Putamen (tissue), 1 donor: ENCODE data around the gene NAT16.
"Not testable (repeated sequence)": the region's sequence is repeated elsewhere in the genome, so short reads cannot be mapped to it uniquely, and the experiment has no call there.

Source experiments
- DNase-seq: peaks from one replicate; pipeline ENCODE4 v3.0.0-alpha.2; 2016; ENCODE audit warnings: low spot score

NAT16 gene

DNA sequence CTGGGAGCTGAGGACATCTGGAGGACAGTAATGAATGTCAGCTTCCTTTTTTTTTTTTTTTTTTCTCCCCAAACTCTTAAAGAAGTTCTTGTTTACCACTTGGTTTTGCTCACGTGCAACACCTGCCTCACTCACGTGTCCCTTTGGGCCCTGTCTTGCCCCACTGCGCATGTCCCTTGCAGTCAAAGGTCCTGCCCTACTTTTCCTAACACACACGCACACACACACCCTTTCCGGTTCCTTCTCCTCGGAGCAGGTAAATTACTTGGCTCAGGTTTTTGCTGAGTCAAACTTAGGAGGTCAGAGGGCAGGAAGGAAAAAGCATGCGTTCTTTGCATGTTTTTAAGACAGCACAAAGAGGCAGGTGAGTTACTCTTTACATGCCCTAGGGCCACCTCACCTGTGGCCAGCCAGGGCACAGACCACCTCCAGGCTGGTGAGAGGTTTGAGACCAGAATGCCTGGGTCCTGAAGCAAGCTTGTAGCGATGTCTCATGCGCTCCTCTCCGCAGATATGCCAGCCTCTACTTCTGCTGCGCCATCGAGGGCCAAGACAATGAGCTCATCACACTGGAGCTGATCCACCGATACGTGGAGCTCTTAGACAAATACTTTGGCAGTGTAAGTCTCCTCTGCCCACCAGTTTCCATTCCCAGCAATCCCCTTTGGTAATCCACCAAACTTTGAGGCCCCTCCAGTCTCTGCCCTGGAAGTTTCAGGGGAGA is 23.1 kb downstream of the NAT16 start:
- no peak for DNase-seq

DNA sequence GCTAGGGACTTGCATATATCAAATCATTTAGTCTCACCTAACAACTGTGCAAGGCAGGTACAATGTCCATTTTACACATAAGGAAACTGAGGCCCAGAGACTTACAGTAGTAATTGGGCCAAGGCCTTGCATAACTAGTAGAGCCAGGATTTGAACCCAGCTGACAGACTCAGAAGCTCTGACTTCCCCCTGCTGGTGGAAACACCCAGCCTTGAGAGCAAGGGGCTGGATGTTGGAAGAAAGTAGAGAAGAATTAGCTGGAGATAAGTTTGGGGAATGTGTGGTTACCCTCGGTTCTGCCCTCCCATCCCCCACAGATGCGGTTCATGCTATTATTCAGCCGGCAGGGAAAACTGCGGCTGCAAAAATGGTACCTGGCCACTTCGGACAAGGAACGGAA is 23.8 kb downstream of the NAT16 start:
- no peak for DNase-seq

DNA sequence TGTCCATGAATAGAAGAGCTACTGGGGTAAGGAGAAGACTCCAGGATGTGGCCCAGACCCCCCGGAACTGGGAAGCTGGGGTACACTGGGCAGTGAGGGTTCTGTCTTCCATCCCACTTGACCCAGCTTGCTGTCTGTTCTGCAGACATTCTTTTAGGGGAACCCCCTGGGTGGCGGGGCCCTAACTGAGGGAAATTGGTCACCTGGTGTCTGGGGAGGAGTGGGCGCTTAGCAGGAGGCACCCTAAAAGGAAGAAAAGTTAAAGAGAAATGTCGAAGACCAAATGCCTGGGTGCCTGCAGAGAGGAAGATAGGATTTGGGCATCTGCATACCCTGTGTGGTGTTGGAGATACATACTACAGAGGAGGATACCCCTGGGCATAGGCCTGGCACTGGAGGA is 24.8 kb downstream of the NAT16 start:
- DNase-seq = no peak

DNA sequence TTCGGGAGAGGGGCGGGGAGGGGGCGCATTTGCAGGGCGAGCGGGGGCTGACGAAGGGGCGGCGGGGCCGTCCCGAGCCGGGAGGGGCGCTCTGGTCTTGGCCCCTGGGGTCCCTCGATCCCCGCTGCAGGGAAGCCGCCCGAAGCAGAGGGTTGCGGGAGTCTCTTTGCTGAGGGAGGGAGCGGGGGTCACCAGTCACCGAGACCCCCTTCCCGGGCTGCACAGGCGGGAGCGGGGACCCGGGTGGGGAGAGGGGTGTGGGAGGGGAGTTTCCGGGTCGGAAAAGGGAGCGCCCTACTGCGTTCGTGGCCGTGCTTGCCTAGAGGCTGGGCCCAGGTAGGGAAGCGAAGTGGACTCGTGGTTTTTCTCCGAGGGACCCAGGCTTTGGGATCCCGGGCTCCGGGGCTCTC is 25.4 kb downstream of the NAT16 start:
- DNase-seq = no peak

DNA sequence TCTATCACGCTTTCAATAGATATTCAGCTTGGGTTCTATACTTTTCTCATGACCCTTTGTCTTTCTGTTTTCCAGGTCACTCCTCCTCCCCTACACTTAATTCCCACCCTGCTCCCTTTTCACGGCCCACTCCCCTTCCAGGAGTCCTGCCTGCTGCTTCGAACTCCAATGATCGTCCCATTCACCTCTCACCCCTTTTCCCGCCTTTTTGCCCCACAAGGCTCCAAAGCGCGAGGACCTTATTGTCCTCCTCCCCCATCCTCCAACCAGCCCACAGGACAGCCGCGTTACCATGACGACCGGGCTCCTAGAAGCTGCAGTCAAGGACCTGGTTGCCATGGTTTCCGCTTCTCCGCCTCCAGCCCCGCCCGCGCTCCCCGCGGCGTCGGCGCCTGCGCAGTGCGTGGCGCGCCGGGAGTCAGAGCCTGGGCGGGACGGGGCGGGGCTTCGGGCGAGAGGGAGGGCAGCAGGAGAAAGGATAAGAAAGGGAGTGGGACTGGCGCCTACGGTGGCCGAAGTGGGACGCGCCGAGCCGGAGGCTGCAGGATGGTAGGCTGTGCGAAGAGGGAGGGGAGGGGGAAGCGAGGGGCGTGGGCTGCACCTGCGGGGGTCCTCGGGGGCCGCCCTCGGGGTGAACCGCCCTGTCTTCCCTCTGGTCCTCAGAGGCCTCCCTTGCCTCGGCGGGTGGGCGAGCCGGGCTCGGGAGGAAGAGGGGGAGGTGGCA is 26.0 kb downstream of the NAT16 start, which contains the start of gene AP1S1:
AP1S1 (plus strand) TSS at position 508 of the 724 bp plus-strand sequence; CDS start at position 547, 39 bp downstream.
- DNase-seq = peak; percentile 94

DNA sequence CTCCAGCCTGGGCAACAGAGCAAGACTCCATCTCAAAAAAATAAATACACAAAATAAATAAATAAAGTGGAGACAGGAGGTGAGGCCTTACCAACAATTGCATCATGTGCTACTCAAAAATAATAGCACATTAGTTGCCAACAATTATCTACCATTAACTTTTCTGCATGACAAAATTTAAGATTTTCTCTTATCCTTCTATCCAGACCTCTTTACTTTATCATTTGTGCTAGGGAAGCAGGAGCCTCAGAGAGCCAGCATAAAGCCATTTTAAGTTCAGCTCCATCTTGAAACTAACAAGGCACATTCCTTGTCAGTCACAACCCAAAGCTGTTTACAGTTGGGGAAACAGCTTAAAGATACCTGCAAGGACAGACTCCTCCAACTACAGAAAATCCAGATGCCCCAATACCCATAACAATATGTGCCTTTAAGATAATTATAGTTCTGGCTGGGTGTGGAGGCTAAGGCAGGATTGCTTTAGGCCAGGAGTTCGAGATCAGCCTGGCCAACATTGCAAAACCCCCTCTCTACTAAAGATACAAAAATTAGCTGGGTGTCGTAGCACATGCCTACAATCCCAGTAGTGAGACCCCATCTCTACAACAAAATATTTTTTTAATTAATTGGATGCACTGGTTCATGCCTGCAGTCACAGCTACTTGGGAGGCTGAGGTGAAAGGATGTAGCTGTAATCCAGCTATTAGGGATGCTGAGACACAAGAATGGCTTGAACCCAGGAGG is 28.0 kb downstream of the NAT16 start:
- no peak for DNase-seq

DNA sequence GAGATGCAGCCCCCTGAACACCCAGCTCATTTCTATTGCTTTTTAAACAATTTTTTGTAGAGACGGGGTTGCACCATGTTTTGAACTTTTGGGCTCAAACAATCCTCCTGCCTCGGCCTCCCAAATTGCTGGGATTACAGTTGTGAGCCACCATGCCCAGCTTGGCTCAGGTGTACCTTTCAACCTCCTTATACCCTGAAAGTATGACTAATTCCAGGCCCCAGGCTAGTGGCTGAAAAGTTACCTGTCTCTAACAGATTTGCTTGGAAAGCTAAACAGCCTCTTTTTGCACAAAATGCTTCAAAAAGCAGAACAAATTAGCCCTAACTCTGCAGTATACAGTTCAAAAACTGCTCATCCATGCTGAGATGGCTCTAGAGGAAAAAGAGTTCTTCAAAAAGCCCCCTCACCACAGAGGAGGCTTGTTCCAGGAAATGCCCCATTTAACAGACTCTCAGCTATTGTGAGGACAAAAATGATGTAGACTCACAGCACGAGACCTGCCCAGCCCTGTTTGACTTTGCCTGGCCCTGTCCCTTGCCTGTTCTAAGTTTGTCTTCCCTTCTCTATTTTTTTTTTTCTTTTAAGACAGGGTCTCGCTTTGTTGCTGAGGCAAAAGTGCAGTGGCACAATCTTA is 39.2 kb downstream of the NAT16 start:
- DNase-seq = no peak

DNA sequence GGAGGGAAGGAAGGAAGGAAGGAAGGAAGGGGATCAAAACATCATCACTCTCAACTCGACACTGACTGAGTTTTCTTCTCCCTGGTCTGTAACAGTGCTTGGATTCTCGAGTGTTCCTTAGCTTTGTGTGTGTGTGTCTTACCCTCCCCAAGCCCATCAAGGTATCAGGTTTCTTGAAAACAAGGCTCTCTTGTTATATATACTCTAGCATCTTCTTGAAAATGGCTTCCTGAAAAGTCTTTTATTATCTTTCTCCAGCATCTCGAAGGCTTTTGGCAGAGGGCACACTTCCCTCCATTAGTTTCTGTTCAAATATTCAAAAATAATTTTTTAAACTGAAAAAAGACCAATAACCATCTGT is 39.8 kb downstream of the NAT16 start:
- no peak for DNase-seq

DNA sequence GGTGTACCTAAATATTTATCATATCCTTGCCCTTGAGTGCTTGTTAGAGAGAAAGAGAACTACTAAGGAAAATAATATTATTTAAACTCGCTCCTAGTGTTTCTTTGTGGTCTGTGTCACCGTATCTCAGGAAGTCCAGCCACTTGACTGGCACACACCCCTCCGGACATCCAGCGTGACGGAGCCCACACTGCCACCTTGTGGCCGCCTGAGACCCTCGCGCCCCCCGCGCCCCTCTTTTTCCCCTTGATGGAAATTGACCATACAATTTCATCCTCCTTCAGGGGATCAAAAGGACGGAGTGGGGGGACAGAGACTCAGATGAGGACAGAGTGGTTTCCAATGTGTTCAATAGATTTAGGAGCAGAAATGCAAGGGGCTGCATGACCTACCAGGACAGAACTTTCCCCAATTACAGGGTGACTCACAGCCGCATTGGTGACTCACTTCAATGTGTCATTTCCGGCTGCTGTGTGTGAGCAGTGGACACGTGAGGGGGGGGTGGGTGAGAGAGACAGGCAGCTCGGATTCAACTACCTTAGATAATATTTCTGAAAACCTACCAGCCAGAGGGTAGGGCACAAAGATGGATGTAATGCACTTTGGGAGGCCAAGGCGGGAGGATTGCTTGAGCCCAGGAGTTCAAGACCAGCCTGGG is 41.8 kb downstream of the NAT16 start:
- DNase-seq = no peak

DNA sequence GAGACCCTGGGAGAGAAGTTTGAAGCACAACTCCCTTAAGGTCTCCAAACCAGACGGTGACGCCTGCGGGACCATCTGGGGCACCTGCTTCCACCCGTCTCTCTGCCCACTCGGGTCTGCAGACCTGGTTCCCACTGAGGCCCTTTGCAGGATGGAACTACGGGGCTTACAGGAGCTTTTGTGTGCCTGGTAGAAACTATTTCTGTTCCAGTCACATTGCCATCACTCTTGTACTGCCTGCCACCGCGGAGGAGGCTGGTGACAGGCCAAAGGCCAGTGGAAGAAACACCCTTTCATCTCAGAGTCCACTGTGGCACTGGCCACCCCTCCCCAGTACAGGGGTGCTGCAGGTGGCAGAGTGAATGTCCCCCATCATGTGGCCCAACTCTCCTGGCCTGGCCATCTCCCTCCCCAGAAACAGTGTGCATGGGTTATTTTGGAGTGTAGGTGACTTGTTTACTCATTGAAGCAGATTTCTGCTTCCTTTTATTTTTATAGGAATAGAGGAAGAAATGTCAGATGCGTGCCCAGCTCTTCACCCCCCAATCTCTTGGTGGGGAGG is 42.4 kb downstream of the NAT16 start:
- no peak for DNase-seq

DNA sequence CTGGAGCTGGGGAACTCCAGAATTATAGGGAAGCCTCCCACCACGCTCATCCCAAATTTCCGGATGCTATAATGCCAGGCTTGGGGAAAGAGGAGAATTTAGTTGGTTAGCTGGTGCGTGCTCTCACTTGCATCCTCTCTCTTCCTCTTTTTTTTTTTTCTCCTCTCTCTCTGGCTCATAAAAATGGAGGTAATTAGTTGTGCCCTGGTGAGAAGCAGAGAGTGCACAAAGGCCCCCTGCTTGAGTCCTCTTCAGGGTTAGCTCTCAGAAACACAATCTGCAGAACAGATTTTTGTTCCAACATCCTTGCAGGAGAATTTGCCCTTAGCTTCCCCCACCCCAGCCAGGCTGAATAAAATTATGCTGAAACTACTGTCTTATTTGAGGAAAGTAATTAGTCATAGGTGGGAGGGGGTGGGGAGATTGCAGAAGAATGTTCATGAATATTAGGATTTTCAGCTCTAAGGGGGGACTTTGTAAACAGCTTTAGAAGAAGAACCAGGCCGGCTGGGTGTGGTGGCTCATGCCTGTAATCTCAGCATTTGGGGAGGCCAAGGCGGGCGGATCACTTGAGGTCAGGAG is 45.6 kb downstream of the NAT16 start:
- peak; percentile 63 for DNase-seq

DNA sequence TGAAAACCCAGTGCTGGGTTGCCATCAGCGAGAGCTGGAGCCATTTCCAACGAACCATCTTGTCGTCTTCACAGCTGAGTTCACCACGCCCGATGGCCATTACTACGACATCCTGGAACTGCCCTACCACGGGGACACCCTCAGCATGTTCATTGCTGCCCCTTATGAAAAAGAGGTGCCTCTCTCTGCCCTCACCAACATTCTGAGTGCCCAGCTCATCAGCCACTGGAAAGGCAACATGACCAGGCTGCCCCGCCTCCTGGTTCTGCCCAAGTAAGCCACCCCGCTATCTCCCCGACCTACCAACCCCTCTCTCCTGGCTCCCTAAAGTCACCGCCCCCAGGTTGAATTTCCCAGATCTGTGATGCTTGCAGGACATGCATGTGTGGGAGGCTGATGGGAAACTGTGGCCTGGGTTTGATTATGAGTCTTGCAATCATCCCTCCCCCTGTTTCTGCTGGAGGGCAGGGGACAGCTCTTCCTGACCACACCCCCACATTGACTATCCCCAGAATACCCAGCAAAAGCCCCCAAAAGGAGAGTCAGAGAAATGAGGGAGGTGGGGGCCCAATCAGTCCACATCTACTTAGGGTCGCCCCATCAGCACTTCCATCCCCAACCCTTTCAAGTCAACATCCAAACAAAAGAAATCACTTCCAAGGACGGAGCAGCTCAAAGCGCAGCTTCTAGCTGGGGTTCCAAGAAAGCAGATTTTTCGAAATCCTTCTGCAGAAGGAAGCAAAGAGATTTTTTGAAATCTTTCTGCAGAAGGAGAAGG is 46.3 kb downstream of the NAT16 start:
- no peak for DNase-seq

DNA sequence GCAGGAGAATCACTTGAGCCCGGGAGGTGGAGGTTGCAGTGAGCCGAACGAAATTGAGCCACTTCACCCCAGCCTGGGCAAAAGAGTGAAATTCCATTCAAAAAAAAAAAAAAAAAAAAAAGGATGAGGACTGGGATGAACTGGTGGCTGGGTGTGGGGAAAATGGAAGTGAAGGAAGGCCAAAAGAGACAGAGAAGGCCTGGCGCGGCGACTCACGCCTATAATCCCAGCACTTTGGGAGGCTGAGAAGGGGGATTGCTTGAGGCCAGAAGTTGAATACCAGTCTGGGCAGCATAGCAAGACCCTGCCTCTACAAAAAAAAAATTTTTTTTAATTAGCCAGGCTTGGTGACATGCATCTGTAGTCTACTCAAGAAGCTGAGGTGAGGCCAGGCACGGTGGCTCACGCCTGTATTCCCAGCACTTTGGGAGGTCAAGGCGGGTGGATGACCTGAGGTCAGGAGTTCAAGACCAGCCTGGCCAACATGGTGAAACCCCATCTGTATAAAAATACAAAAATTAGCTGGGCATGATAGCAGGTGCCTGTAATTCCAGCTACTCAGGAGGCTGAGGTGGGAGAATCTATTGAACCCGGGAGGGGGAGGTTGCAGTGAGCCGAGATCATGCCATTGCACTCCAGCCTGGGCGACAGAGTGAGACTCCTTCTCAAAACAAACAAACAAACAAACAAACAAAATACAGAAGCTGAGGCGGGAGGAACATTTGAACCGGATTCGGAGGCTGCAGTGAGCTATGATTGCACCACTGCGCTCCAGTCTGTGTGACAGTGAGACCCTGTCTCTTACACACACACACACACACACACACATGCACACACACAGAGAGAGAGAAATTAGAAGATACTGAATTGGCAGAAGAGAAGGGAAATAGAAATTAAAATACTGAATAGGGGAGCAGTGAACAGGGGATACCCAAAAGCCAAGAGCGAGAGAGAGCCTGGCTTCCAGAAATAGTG is 47.2 kb downstream of the NAT16 start:
- DNase-seq = not testable (repeated sequence)

DNA sequence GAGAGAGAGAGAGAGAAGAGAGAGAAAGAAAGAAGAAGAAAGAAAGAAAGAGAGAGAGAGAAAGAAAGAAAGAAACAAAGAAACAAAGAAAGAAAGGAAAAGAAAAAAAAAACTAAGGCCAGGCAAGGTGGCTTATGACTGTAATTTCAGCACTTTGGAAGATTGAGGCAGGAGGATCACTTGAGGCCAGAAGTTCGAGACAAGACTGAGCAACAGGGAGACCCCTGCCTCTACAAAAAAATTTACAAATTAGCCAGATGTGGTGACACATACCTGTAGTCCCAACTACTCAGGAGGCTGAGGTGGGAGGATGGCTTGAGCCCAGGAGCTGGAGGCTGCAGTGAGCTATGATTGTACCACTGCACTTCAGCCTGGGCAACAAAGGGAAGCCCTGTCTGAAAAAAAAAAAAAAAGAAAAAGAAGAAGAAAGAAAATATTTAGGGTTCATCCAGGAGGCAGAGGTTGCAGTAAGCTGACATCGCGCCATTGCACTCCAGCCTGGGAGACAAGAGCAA is 50.4 kb downstream of the NAT16 start:
- no peak for DNase-seq

DNA sequence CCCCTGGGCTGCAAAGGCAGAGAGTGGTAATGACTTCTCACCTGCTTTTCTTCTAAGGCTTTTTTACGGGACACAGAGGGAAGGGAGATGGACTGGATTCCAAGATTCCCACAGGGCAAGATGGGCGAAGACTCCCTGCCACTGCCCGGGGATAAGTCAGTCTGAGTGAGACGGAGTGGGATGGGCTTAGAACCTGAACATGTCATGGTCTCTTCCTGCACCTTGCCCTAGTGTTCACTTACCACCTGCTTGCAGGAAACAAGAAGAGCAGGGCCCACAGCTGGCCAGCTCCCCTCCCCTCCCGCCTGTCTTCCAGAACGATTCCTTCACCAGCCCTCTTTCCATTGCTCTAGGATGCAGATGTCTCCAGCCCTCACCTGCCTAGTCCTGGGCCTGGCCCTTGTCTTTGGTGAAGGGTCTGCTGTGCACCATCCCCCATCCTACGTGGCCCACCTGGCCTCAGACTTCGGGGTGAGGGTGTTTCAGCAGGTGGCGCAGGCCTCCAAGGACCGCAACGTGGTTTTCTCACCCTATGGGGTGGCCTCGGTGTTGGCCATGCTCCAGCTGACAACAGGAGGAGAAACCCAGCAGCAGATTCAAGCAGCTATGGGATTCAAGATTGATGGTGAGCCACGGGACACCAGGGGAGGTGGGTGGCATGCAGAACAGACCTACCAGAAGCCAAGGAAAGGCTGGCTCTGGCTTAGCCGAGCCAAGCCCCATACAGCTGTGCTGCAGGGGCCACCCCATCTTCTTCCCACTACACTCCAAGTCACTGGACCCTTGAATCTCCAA is 51.9 kb downstream of the NAT16 start:
- no peak for DNase-seq

DNA sequence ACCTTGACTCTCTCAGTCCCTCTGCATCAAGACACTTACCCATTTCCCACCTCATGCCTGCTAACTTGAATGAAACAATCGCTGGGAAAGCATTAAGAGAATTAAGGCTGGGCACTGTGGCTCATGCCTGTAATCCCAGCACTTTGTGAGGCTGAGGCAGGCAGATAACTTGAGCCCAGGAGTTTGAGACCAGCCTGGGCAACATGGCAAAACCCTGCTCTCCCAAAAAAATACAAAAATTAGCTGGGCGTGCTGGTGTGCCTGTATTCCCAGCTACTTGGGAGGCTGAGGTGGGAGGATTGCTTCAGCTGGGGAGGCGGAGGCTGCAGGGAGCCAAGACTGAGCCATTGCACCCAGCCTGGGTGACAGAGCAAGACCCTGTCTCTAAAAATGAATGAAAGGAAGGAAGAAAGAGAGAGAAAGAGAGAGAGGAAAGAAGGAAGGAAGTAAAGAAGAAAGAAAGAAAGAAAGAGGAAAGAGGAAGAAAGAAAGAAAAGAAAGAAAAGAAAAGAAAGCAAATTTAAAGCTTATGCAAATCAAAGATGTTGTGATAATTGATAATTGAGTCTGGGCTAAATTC is 52.5 kb downstream of the NAT16 start:
- no peak for DNase-seq

DNA sequence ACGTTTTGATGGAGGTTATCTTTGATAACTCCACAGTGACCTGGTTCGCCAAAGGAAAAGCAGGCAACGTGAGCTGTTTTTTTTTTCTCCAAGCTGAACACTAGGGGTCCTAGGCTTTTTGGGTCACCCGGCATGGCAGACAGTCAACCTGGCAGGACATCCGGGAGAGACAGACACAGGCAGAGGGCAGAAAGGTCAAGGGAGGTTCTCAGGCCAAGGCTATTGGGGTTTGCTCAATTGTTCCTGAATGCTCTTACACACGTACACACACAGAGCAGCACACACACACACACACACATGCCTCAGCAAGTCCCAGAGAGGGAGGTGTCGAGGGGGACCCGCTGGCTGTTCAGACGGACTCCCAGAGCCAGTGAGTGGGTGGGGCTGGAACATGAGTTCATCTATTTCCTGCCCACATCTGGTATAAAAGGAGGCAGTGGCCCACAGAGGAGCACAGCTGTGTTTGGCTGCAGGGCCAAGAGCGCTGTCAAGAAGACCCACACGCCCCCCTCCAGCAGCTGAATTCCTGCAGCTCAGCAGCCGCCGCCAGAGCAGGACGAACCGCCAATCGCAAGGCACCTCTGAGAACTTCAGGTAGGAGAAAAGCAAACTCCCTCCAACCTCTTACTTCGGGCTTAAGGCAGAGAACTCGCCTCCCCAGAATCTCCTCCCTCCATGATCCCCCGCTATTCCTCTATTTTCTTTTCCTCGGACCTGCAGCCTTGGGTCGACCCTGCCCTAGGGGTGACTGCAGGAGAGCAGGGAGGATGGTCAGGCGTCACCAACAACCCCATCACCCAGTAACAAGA is 53.2 kb downstream of the NAT16 start, which contains the start of gene SERPINE1:
SERPINE1 (plus strand) TSS at position 454 of the 809 bp plus-strand sequence. CDS start 1,290 bp downstream, outside the sequence.
- DNase-seq = no peak
